Heart left ventricle (tissue), 16 donors: ENCODE results near the gene RIMKLA. TPM values are rescaled to one million over a fixed set of nuclear protein-coding genes. Genes with fewer than 3 reads are reported as not detected.

Source experiments
- ATAC-seq, 4 donors: fragments of 200-7000 bp; cut with Tn5 transposase; one replicate each; pipeline ENCODE4 v1.9.1; 2020 to 2022; ENCODE audit warnings: moderate library complexity in 4 of 4, mild to moderate bottlenecking in 3 of 4, moderate number of reproducible peaks in 1 of 4
- DNase-seq, 5 donors: peaks; one replicate each; pipeline ENCODE4 v3.0.0-alpha.2; 2020
- H3K27ac ChIP-seq, 12 donors: fragments of 200-600 bp; sonication (generic) in 4 of 12; one replicate each; pipeline versions ENCODE4 v1.5.0 to v1.8.0; 2016 to 2022; ENCODE audit warnings: mild to moderate bottlenecking in 2 of 12
- H3K27me3 ChIP-seq, 9 donors: fragments of 200-600 bp; sonication (generic) in 2 of 9; one replicate each; pipeline versions ENCODE4 v1.5.1 to v1.8.0; 2016 to 2022; ENCODE audit warnings: mild to moderate bottlenecking in 3 of 9
- H3K36me3 ChIP-seq, 9 donors: fragments of 200-600 bp; sonication (generic) in 2 of 9; one replicate each; pipeline versions ENCODE4 v1.5.0 to v1.8.0; 2018 to 2022; ENCODE audit warnings: mild to moderate bottlenecking in 2 of 9
- H3K4me1 ChIP-seq, 12 donors: fragments of 200-600 bp; sonication (generic) in 4 of 12; one replicate each; pipeline versions ENCODE4 v1.5.0 to v1.8.0; 2016 to 2022; ENCODE audit warnings: mild to moderate bottlenecking in 3 of 12
- H3K4me3 ChIP-seq, 12 donors: fragments of 200-600 bp; sonication (generic) in 4 of 12; one replicate each; pipeline versions ENCODE4 v1.5.0 to v1.8.0; 2017 to 2022; ENCODE audit warnings: mild to moderate bottlenecking in 9 of 12, moderate library complexity in 4 of 12
- H3K9me3 ChIP-seq, 12 donors: fragments of 200-600 bp; sonication (generic) in 4 of 12; one replicate each; pipeline versions ENCODE4 v1.5.0 to v1.8.0; 2016 to 2022; ENCODE audit warnings: mild to moderate bottlenecking in 1 of 12
- POLR2A ChIP-seq, 2 donors: fragments of 450-650 bp; IDR thresholded peaks; one replicate each; pipeline ENCODE4 v1.6.1; 2017; ENCODE audit warnings: antibody characterized with exemption in 2 of 2, mild to moderate bottlenecking in 2 of 2, moderate library complexity in 2 of 2
- WGBS, 4 donors: extraction: QIAGEN DNeasy Blood & Tissue Kit in 2 of 4; methylation state at CpG; one replicate each; pipeline versions ENCODE4 v1.1.5 to v1.1.7; 2013 to 2018; 5-methylcytosine and 5-hydroxymethylcytosine counted together
- intact Hi-C, 10 donors: fragments of 100-400 bp; cut with DNase I; formaldehyde crosslinking; loops; one replicate each; pipeline versions ENCODE4 v1.11.1 to v1.14.2; 2022
- polyA plus RNA-seq, 2 donors: library from polyadenylated mRNA; stranded (reverse); fragments of 200-250 nt; gene quantifications; one replicate each; pipeline ENCODE4 v1.2.3, GENCODE V29; 2013
- total RNA-seq, 9 donors: library from RNA; depleted of rRNA in 2 of 9; stranded (reverse); fragments of >200 nt in 2 of 9; fragmentation: NEBNext Ultra II Directional in 3 of 9; extraction: Animal tissue kit (Norgen Biotek cat#: 25700) in 3 of 9; gene quantifications; one replicate each; pipeline versions ENCODE4 v1.1.0 to v1.2.4, GENCODE V29; 2016 to 2023
- TF ChIP-seq, protein P1 (sequence below), 12 donors: fragments of 200-600 bp; sonication (generic) in 4 of 12; IDR thresholded peaks; one replicate each; pipeline versions ENCODE4 v1.5.0 to v1.8.0; 2018 to 2022; ENCODE audit warnings: antibody characterized with exemption in 12 of 12, mild to moderate bottlenecking in 5 of 12
- donor health status: ischemic (EF 13 %, LVEDD 7.1; RV severe dilation, severe dysfunction).
- donor health status: healthy with polysubstance abuse.
- donor health status: DM: no; HTN: yes; CAD: no.
- donor health status: DM: no; HTN: no; CAD: no.
- donor health status: ischemic (EF 25% LVEDD 6.9; RV normal size, moderate dysfunction).
- donor health status: ischemic (EF 25% LVEDD 5.7; RV mildly dilated, moderate dysfunction).
- donor health status: healthy.
- donor health status: DM: yes; HTN: yes; CAD: no.
- donor health status: ischemic (EF 35%, LVEDD 5.7; RV mildly dilated, moderate dysfunction).
- donor health status: nonischemic (EF 11% LVEDD 7.7; RV severe dilation, severe dysfunction).
- donor health status: DM: yes; HTN: yes; CAD: no.
- donor health status: PGD.
- donor health status: ischemic (EF 29% LVEDD 5.4; RV normal size, mild dysfunction).
- donor health status: nonischemic (EF 23%, LVEDD 6.1; RV moderate dilation, normal function).

Gene RIMKLA
- total and polyA plus RNA-seq, 11 donors, result 2.3 to 15.3 (median 8.2) TPM

DNA sequence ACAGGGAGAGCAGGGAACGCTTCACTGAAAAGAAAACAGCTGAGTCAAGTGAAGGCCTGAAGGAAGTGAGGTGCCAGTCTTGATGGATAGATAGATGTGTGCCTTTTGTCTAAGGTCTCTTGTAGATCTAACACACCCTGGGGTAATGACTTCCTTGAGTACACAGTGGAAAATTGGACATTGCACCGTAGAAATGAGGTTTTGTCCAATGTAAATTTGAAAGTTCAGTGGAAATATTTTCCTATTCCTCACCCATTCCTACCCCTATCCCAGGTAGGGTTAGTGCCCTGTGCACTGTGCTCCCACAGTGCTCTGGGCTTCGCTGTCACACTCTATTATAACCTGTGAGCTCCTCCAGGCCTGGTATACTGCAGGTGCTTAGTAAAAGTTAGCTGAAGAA is 50.9 kb downstream of the RIMKLA start:
- intact Hi-C loops, result no loop called here
- ATAC-seq (no peak), DNase-seq (no peak)
- peaks cover 0 to 11% (median 2%) of the 10 kb centered on the region in 12 donors for H3K4me1 ChIP-seq
- no peaks in the 10 kb centered on the region for H3K36me3 ChIP-seq
- H3K27ac ChIP-seq, result no peak overlapping the region
- H3K9me3 ChIP-seq, result no peaks in the 10 kb centered on the region
- TF ChIP-seq POLR2A (IDR thresholded peaks at IDR 0.05), result no peak
- TF ChIP-seq, protein P1, sequence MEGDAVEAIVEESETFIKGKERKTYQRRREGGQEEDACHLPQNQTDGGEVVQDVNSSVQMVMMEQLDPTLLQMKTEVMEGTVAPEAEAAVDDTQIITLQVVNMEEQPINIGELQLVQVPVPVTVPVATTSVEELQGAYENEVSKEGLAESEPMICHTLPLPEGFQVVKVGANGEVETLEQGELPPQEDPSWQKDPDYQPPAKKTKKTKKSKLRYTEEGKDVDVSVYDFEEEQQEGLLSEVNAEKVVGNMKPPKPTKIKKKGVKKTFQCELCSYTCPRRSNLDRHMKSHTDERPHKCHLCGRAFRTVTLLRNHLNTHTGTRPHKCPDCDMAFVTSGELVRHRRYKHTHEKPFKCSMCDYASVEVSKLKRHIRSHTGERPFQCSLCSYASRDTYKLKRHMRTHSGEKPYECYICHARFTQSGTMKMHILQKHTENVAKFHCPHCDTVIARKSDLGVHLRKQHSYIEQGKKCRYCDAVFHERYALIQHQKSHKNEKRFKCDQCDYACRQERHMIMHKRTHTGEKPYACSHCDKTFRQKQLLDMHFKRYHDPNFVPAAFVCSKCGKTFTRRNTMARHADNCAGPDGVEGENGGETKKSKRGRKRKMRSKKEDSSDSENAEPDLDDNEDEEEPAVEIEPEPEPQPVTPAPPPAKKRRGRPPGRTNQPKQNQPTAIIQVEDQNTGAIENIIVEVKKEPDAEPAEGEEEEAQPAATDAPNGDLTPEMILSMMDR (IDR thresholded peaks at IDR 0.05), result no peak
- H3K4me3 ChIP-seq, result no peak overlapping the region
- H3K27me3 ChIP-seq, result no peaks in the 10 kb centered on the region
- WGBS, 4 donors, result 83 to 93% (median 87%) methylated on average over 3 of the region's 3 CpGs

DNA sequence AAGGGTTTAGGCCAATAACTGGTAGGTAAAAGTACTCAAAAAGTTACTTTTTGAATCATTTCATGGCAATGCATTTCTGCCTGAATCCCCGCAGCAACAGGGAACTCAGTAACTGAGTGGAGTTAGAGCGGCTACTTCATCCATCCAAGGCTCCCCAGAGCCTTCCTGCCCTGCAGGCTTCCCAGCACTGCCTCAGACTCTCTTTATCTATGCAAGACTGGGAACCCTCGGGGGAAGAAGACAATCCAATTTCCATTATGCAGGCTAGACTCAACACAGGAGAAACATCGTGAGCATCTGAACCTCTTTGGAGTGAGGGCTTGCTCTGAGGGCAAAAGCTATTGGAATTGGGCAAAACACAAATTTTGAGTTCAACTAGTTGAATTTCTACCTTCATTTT is 52.1 kb downstream of the RIMKLA start:
- intact Hi-C loops, result no loop called here
- TF ChIP-seq, protein P1 (IDR thresholded peaks at IDR 0.05), result no peak
- no peak for TF ChIP-seq POLR2A (IDR thresholded peaks at IDR 0.05)
- no peak overlapping the region for H3K4me3 ChIP-seq
- no peak overlapping the region for H3K27ac ChIP-seq
- 67 to 70% (median 69%) methylated on average over 4 of the region's 4 CpGs for WGBS, 4 donors
- H3K4me1 ChIP-seq, result peaks cover 0 to 11% (median 2%) of the 10 kb centered on the region in 12 donors
- H3K36me3 ChIP-seq, result no peaks in the 10 kb centered on the region
- no peaks in the 10 kb centered on the region for H3K27me3 ChIP-seq
- DNase-seq, result no peak
- no peaks in the 10 kb centered on the region for H3K9me3 ChIP-seq
- no peak for ATAC-seq

DNA sequence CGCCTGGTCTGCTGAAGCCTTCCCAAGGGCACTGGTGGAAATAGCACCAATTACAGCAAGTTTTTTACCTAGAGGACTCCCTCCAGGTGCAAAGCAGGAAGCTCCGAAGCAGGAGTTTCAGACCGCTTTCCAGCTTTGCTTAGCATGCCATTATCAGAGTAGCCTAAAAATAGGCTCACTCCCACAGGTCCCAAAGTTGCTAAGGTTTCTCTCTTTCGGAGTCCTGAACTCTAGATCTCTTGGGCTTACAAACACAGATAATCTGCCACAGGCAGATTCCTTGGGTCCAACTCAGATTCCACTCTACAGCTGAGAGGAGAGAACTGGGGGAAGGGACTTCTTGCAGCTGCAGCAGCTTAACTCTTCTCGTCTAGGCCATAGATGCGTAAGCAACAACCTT is 52.8 kb downstream of the RIMKLA start:
- Histone ChIP-seq H3K27ac (no peak overlapping the region), H3K36me3 (no peaks in the 10 kb centered on the region), H3K4me3 (no peak overlapping the region), H3K27me3 (no peaks in the 10 kb centered on the region), H3K9me3 (no peaks in the 10 kb centered on the region), H3K4me1 (peaks cover 0 to 11% (median 2%) of the 10 kb centered on the region in 12 donors)
- WGBS, 4 donors, result 49 to 60% (median 51%) methylated on average over 6 of the region's 6 CpGs
- no peak for TF ChIP-seq POLR2A (IDR thresholded peaks at IDR 0.05)
- TF ChIP-seq, protein P1 (IDR thresholded peaks at IDR 0.05), result no peak
- intact Hi-C loops, result no loop called here
- DNase-seq (no peak), ATAC-seq (no peak)

DNA sequence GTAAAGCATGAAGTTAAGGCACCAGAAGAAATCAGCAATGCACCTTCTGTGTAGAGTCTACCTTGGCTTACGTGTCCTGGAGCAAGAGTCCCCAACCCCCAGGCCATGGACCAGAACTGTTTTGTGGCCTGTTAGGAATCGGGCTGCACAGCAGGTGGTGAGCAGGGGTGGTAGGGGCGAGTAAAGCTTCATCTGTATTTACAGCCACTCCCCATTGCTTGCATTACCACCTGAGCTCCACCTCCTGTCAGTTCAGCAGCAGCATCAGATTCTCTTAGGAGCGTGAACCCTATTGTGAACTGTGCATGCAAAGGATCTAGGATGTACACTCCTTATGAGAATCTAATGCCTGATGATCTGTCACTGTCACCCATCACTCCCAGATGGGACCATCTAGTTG is 53.7 kb downstream of the RIMKLA start:
- H3K4me1 ChIP-seq, result peaks cover 0 to 11% (median 2%) of the 10 kb centered on the region in 12 donors
- H3K36me3 ChIP-seq, result no peaks in the 10 kb centered on the region
- DNase-seq (no peak), ATAC-seq (no peak)
- no peak overlapping the region for H3K4me3 ChIP-seq
- H3K27ac ChIP-seq, result no peak overlapping the region
- whole genome bisulfite sequencing, 4 donors, result 94 to 98% (median 95%) methylated on average over 4 of the region's 4 CpGs
- intact Hi-C loops, result no loop called here
- H3K27me3 ChIP-seq, result no peaks in the 10 kb centered on the region
- TF ChIP-seq POLR2A (IDR thresholded peaks at IDR 0.05), result no peak
- no peaks in the 10 kb centered on the region for H3K9me3 ChIP-seq

DNA sequence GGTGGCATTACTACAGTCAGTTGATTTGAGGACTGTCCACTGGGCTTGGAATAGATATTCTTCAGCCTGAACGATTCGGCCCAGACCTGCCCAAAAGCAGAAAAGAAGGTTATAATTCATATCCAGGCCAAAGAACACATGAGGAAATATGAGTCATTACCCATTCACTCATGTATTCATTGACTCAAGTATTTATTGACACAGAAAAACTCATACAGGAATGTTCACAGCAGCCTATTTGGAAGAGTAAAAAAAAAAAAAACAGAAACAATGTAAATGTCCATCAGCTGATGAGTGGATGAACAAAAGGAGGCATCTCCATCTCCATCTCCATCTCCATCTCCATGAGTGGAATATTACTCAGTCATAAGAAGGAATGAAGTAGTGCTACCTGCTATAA is 59.3 kb downstream of the RIMKLA start:
- H3K9me3 ChIP-seq, result no peaks in the 10 kb centered on the region
- intact Hi-C loops, result loop anchor here in 1 of 10 donors (10.0 kb wide), 1 partner anchor 265 kb away; no protein-coding TSS in a partner anchor
- 66 to 81% (median 68%) methylated on average over 2 of the region's 2 CpGs for WGBS, 4 donors
- no peaks in the 10 kb centered on the region for H3K4me1 ChIP-seq
- ATAC-seq, result no peak
- no peak overlapping the region for H3K4me3 ChIP-seq
- no peaks in the 10 kb centered on the region for H3K27me3 ChIP-seq
- no peak for DNase-seq
- TF ChIP-seq, protein P1 (IDR thresholded peaks at IDR 0.05), result no peak
- TF ChIP-seq POLR2A (IDR thresholded peaks at IDR 0.05), result no peak
- H3K36me3 ChIP-seq, result no peaks in the 10 kb centered on the region
- no peak overlapping the region for H3K27ac ChIP-seq
